ENCODE results near the gene CD2. TPM values are rescaled to one million over a fixed set of nuclear protein-coding genes. Genes with fewer than 3 reads are reported as not detected.

The CD2 gene
- total and polyA plus RNA-seq, 2 donors (not counting 1 experiment from before 2014, with no cell fraction given) = not detected

GRCh38 chr1:116731439-116731838, 22.8 kb upstream of the CD2 start:
- no peak for DNase-seq (ENCODE audit: low read depth in 2 of 2)
- H4K20me1 ChIP-seq (ENCODE audit: control insufficient read depth, extremely low read depth, insufficient read depth, low read length) = no peaks in the 10 kb centered on the region
- no peak overlapping the region for H2AFZ ChIP-seq (ENCODE audit: low read length)
- no peaks in the 10 kb centered on the region for H3K4me1 ChIP-seq (ENCODE audit: control insufficient read depth, extremely low read depth, insufficient read depth, low read length)
- no peaks in the 10 kb centered on the region for H3K27me3 ChIP-seq (ENCODE audit: control insufficient read depth, insufficient read depth, low read length)
- H3K9ac ChIP-seq (ENCODE audit: insufficient read depth, low read length) = no peak overlapping the region
- no peak overlapping the region for H3K4me2 ChIP-seq (ENCODE audit: extremely low read depth, insufficient read depth, low read length)
- no peaks in the 10 kb centered on the region for H3K9me3 ChIP-seq (ENCODE audit: control insufficient read depth, insufficient read depth, low read depth, low read length)
- no peaks in the 10 kb centered on the region for H3K79me2 ChIP-seq (ENCODE audit: control insufficient read depth, insufficient read depth, low read length)
- H3K4me3 ChIP-seq (replicated peaks in 1 of 4; ENCODE audit: control extremely low read depth in 1 of 4, insufficient read depth in 1 of 4, low read depth in 3 of 4, low read length in 4 of 4) = no peak overlapping the region
- no peaks in the 10 kb centered on the region for H3K36me3 ChIP-seq (ENCODE audit: control insufficient read depth, insufficient read depth, low read length)
- no peak overlapping the region for H3K27ac ChIP-seq (ENCODE audit: insufficient read depth, low read length)
- TF ChIP-seq EZH2 (IDR thresholded peaks at IDR 0.05; ENCODE audit: low read length, missing control alignments) = no peak
- TF ChIP-seq CTCF (conservative IDR thresholded peaks at IDR 0.05 in 1 of 2, IDR thresholded peaks at IDR 0.05 in 1 of 2; ENCODE audit: low read depth in 1 of 2, low read length in 2 of 2) = no peak

GRCh38 chr1:116732726-116733125, 21.5 kb upstream of the CD2 start:
- H3K36me3 ChIP-seq (ENCODE audit: control insufficient read depth, insufficient read depth, low read length) = no peaks in the 10 kb centered on the region
- TF ChIP-seq CTCF (conservative IDR thresholded peaks at IDR 0.05 in 1 of 2, IDR thresholded peaks at IDR 0.05 in 1 of 2; ENCODE audit: low read depth in 1 of 2, low read length in 2 of 2) (no peak), EZH2 (IDR thresholded peaks at IDR 0.05; ENCODE audit: low read length, missing control alignments) (no peak)
- H3K79me2 ChIP-seq (ENCODE audit: control insufficient read depth, insufficient read depth, low read length) = no peaks in the 10 kb centered on the region
- H3K4me2 ChIP-seq (ENCODE audit: extremely low read depth, insufficient read depth, low read length) = no peak overlapping the region
- H3K27me3 ChIP-seq (ENCODE audit: control insufficient read depth, insufficient read depth, low read length) = no peaks in the 10 kb centered on the region
- no peaks in the 10 kb centered on the region for H3K9me3 ChIP-seq (ENCODE audit: control insufficient read depth, insufficient read depth, low read depth, low read length)
- H3K4me3 ChIP-seq (replicated peaks in 1 of 4; ENCODE audit: control extremely low read depth in 1 of 4, insufficient read depth in 1 of 4, low read depth in 3 of 4, low read length in 4 of 4) = no peak overlapping the region
- H3K27ac ChIP-seq (ENCODE audit: insufficient read depth, low read length) = no peak overlapping the region
- H3K9ac ChIP-seq (ENCODE audit: insufficient read depth, low read length) = no peak overlapping the region
- H3K4me1 ChIP-seq (ENCODE audit: control insufficient read depth, extremely low read depth, insufficient read depth, low read length) = no peaks in the 10 kb centered on the region
- DNase-seq (ENCODE audit: low read depth in 2 of 2) = no peak
- no peaks in the 10 kb centered on the region for H4K20me1 ChIP-seq (ENCODE audit: control insufficient read depth, extremely low read depth, insufficient read depth, low read length)
- H2AFZ ChIP-seq (ENCODE audit: low read length) = no peak overlapping the region

- H3K4me1 ChIP-seq (ENCODE audit: control insufficient read depth, extremely low read depth, insufficient read depth, low read length) = no peaks in the 10 kb centered on the region
- H3K27ac ChIP-seq (ENCODE audit: insufficient read depth, low read length) = no peak overlapping the region
- no peak for DNase-seq (ENCODE audit: low read depth in 2 of 2)
- H4K20me1 ChIP-seq (ENCODE audit: control insufficient read depth, extremely low read depth, insufficient read depth, low read length) = no peaks in the 10 kb centered on the region
- no peak overlapping the region for H3K9ac ChIP-seq (ENCODE audit: insufficient read depth, low read length)
- H2AFZ ChIP-seq (ENCODE audit: low read length) = no peak overlapping the region
- TF ChIP-seq CTCF (conservative IDR thresholded peaks at IDR 0.05 in 1 of 2, IDR thresholded peaks at IDR 0.05 in 1 of 2; ENCODE audit: low read depth in 1 of 2, low read length in 2 of 2) (no peak), EZH2 (IDR thresholded peaks at IDR 0.05; ENCODE audit: low read length, missing control alignments) (no peak)
- H3K36me3 ChIP-seq (ENCODE audit: control insufficient read depth, insufficient read depth, low read length) = no peaks in the 10 kb centered on the region
- no peak overlapping the region for H3K4me3 ChIP-seq (replicated peaks in 1 of 4; ENCODE audit: control extremely low read depth in 1 of 4, insufficient read depth in 1 of 4, low read depth in 3 of 4, low read length in 4 of 4)
- no peaks in the 10 kb centered on the region for H3K79me2 ChIP-seq (ENCODE audit: control insufficient read depth, insufficient read depth, low read length)
- no peak overlapping the region for H3K4me2 ChIP-seq (ENCODE audit: extremely low read depth, insufficient read depth, low read length)
- H3K9me3 ChIP-seq (ENCODE audit: control insufficient read depth, insufficient read depth, low read depth, low read length) = no peaks in the 10 kb centered on the region
- no peaks in the 10 kb centered on the region for H3K27me3 ChIP-seq (ENCODE audit: control insufficient read depth, insufficient read depth, low read length)
These were observed 20.5 kb upstream of the CD2 start for GRCh38 chr1:116733476-116734365.

All from fibroblast of lung (primary cell).